Neural crest cell (in vitro differentiated cells): ENCODE data around the gene TRIM8. TPM values are rescaled to one million over a fixed set of nuclear protein-coding genes. Genes with fewer than 3 reads are reported as not detected.

Source experiments
- DNase-seq: peaks from one replicate; pipeline ENCODE4 v3.0.0; 2021; ENCODE audit warnings: low read depth, mixed read lengths, low spot score
- H3K27ac Mint-ChIP-seq: one replicate; pipeline ENCODE4 v1.8.0; 2021; ENCODE audit warnings: mild to moderate bottlenecking, mixed read lengths; ENCODE audit not compliant: unreplicated experiment
- H3K27me3 Mint-ChIP-seq: 2 replicates; pipeline ENCODE4 v1.8.0; 2021; ENCODE audit warnings: low read depth, mild to moderate bottlenecking, mixed read lengths
- H3K36me3 Mint-ChIP-seq: 2 replicates; pipeline ENCODE4 v1.8.0; 2021; ENCODE audit warnings: low read depth, mild to moderate bottlenecking, mixed read lengths
- H3K4me1 Mint-ChIP-seq: 2 replicates; pipeline ENCODE4 v1.8.0; 2021; ENCODE audit warnings: mixed read lengths
- H3K4me3 Mint-ChIP-seq: one replicate; pipeline ENCODE4 v1.8.0; 2021; ENCODE audit warnings: mild to moderate bottlenecking, mixed read lengths
- H3K9me3 Mint-ChIP-seq: 2 replicates; pipeline ENCODE4 v1.8.0; 2021; ENCODE audit warnings: mixed read lengths
- total RNA-seq: library from RNA; stranded (reverse); gene quantifications from 2 replicates; pipeline ENCODE4 v1.2.1, GENCODE V29; 2021
- TF ChIP-seq, protein P1 (sequence below): fragments of 200-600 bp; sonication (generic); conservative IDR thresholded peaks from 2 replicates; pipeline ENCODE4 v1.5.0; 2021; ENCODE audit warnings: antibody characterized with exemption, mild to moderate bottlenecking

Gene TRIM8
- total RNA-seq, 1 donor from 2014 or later = 76.9 TPM

DNA sequence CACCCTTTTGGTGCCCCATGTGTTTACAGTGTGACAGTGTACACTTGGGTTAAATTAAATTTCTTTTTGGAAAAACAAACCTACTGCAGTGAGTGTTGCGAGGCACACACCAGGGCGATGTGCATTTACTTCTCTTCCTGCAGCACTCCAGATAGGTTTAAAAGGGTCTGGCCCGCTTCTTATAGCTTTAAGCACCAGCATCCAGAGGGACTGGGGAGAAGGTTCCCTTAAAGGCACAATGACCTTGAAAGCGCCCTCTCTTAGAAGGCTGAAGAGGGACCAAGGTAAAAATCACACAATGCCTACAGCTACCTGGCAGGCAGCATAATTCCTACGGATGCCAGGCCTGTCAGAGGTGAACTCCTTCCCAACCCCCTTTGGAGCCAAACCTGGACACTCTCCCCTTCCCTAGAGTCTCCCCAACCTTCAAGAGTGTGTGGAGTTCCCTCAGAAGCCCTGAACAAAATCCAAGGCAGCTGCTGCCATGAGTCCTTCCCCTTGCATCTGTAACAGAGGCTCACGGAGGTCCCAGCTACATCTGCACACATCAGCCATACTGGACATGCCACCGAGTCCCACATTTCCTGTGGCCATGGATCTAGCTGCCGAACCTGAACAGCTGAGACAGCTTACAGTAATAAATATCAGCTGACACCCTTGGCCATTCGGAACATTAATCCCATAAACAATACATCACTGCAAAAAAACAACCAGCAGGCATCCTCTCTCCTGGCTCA is 33.2 kb downstream of the TRIM8 start:
- Mint-ChIP-seq H3K27me3 (no peaks in the 10 kb centered on the region), H3K36me3 (peaks cover 9% of the 10 kb centered on the region), H3K4me3 (peak overlapping the region; percentile 84), H3K4me1 (peaks cover 88% of the 10 kb centered on the region), H3K9me3 (no peaks in the 10 kb centered on the region), H3K27ac (peak overlapping the region; percentile 87)
- DNase-seq = no peak
- TF ChIP-seq, protein P1, sequence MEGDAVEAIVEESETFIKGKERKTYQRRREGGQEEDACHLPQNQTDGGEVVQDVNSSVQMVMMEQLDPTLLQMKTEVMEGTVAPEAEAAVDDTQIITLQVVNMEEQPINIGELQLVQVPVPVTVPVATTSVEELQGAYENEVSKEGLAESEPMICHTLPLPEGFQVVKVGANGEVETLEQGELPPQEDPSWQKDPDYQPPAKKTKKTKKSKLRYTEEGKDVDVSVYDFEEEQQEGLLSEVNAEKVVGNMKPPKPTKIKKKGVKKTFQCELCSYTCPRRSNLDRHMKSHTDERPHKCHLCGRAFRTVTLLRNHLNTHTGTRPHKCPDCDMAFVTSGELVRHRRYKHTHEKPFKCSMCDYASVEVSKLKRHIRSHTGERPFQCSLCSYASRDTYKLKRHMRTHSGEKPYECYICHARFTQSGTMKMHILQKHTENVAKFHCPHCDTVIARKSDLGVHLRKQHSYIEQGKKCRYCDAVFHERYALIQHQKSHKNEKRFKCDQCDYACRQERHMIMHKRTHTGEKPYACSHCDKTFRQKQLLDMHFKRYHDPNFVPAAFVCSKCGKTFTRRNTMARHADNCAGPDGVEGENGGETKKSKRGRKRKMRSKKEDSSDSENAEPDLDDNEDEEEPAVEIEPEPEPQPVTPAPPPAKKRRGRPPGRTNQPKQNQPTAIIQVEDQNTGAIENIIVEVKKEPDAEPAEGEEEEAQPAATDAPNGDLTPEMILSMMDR = no peak

GRCh38 chr10:102678068-102678400 is 33.8 kb downstream of the TRIM8 start:
- no peaks in the 10 kb centered on the region for H3K27me3 Mint-ChIP-seq
- peaks cover 9% of the 10 kb centered on the region for H3K36me3 Mint-ChIP-seq
- no peak for DNase-seq
- TF ChIP-seq, protein P1 = no peak
- peak overlapping the region; percentile 87 for H3K27ac Mint-ChIP-seq
- no peaks in the 10 kb centered on the region for H3K9me3 Mint-ChIP-seq
- no peak overlapping the region for H3K4me3 Mint-ChIP-seq
- peaks cover 83% of the 10 kb centered on the region for H3K4me1 Mint-ChIP-seq

DNA sequence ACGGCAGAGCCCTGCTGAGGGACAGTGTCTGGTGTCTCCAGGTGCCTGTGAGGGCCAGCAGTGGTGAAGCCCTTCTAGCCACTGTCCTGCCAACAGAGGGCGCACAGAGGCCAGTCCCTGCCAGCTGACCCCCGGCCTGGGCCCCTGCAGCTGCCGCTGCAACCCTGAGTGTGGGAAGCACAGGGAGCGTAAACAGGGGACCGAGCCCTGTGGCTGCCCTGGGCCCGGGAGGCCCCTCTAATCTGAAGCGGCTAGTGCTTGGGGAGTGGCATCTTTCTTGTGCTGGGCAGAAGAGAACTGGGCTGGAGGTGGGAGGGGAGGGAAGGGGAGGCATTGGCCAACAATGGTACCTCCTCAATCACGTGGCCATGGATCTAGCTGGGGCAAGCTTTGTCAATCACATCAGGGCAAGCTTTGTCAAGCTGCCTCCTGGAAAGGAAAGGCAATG is 34.6 kb downstream of the TRIM8 start:
- Mint-ChIP-seq H3K36me3 (peaks cover 9% of the 10 kb centered on the region), H3K27me3 (no peaks in the 10 kb centered on the region), H3K27ac (peak overlapping the region; percentile 80), H3K4me3 (peak overlapping the region; percentile 76), H3K9me3 (no peaks in the 10 kb centered on the region), H3K4me1 (peaks cover 74% of the 10 kb centered on the region)
- TF ChIP-seq, protein P1 = peak; percentile 74
- DNase-seq = peak; percentile 84

GRCh38 chr10:102679596-102679995 is 35.3 kb downstream of the TRIM8 start:
- Mint-ChIP-seq H3K9me3 (no peaks in the 10 kb centered on the region), H3K27ac (no peak overlapping the region), H3K27me3 (no peaks in the 10 kb centered on the region), H3K4me3 (no peak overlapping the region), H3K4me1 (peaks cover 67% of the 10 kb centered on the region), H3K36me3 (peaks cover 9% of the 10 kb centered on the region)
- TF ChIP-seq, protein P1 = no peak
- no peak for DNase-seq

GRCh38 chr10:102681696-102682095 is 37.4 kb downstream of the TRIM8 start:
- Mint-ChIP-seq H3K27ac (no peak overlapping the region), H3K9me3 (no peaks in the 10 kb centered on the region), H3K27me3 (no peaks in the 10 kb centered on the region), H3K4me1 (peaks cover 46% of the 10 kb centered on the region), H3K36me3 (peaks cover 14% of the 10 kb centered on the region), H3K4me3 (no peak overlapping the region)
- TF ChIP-seq, protein P1 = no peak
- DNase-seq = no peak
